HG03521 (cell line): ENCODE measurements around the gene AP2A2.

Experiments
- ATAC-seq: cut with Tn5 transposase; IDR thresholded peaks from one replicate; pipeline ENCODE4 v1.9.1; 2021; ENCODE audit warnings: mild to moderate bottlenecking, moderate library complexity; ENCODE audit not compliant: unreplicated experiment

AP2A2 gene

DNA sequence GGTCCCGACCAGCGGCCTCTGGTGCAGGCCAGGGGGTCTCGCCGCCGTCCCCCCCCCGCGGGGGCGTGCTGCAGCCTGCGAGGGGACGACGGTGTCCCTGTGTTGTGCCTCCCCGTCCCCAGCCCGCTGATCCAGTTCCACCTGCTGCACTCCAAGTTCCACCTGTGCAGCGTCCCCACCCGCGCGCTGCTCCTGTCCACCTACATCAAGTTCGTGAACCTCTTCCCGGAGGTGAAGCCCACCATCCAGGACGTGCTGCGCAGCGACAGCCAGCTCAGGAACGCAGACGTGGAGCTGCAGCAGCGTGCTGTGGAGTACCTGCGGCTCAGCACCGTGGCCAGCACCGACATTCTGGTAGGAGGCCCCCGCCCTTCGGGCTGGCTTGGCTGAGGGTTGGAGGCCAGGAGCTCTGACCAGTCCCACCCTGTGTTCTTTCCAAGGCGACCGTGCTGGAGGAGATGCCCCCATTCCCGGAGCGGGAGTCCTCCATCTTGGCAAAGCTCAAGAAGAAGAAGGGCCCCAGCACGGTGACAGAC, 68.0 kb downstream of the AP2A2 start:
- ATAC-seq: no peak

DNA sequence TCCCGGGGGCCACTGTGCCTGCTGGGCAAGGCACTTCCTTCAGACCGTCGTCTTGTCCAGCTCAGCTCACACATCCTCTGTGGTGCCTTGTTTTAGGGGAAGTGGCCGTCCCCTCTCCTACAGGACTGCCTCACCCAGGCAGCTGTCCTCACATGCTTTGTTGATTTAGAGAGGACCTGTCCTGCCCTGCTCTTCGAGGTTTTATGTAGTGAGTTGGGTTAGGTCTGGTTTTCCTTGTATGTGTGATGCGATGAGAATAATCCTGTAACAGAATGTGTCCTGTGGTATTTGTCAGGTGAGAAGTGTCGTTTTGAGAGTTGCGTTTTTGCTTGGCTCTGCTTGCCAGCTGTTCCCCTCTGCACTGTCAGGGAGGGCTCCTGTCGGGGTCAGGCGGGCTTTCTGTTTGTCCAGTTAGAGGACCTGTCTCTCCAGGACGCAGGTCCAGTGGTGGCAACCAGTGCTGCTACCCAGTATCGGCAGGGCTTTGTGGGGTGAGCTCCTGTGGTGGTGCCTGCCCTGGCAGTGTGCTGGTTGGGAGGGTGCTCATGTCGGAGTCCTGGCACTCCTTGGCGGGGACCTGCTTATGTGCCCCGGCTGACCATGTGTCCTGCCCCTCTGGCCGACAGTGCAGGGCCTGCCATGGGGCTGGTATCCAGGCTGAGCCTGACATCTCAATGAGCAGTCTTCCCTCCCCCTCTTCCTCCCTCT, 69.5 kb downstream of the AP2A2 start:
- no peak for ATAC-seq

DNA sequence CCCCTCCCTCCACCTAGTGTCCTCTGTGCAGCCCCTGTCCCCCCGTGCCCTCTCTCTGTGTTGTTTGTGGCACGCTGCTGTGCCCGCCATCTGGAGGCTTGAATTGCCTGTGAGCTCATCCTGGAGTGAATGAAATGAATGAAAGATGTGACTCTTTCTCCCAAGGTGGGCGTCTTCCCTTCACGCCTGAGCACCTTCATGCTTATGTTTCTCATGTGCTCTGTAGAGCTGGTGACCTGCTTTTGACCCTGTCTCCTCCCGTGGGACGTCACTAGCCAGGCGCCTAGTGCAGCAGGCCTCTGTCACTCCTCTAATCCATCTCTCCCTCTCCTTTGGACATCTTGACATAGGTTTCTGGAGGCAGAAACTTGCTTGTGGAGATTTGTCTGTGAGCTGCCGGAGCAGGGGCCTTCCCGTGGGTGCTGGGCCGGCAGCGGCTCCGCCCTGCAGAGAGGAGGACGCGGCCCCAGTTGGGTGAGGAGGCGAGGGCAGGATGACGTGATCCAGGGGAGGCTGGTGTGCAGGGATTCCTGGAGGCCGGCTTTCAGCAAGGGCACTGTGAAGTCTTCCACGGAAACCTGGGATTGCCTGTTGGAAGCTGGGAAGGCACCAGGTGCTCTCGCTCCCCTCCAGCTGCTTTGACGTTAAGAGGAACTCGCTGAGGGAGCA, 70.2 kb downstream of the AP2A2 start:
- no peak for ATAC-seq

DNA sequence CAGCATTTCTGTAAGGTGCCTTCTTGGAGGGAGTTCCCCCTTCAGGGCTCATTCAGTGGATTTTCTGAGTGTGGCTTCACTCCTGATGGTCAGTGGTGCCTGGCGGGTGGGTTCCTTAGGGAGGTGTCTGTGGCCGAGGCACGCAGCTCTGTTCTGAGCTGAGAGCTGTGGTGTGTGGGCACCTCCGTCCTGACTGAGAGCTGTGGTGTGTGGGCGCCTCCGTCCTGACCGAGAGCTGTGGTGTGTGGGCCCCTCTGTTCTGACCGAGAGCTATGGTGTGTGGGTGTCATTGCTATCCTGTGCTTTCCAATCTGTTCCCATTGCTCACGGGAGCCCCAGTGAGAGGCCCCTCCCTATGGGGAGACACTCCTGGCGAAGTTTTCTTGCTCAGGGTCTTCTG, 71.0 kb downstream of the AP2A2 start:
- ATAC-seq: no peak

DNA sequence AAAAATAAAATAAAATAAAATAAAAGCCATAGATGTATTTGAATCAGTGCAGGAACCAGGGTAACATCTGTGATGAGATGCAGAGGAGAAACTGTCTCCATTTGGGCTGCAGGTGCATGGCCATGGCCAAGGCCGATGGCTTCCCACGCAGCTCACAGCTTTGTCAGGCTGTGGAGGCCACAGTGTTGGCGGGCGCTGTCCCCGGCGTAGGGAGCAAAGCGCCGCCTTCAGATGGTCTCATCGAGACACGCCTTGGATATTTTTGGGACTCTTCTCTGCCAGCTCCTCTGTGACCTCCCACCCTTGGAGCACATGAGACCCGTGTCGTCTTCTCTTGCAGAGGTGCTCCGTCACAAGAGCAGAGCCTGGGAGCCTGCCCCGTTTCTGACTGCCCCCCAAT, 72.2 kb downstream of the AP2A2 start:
- no peak for ATAC-seq

DNA sequence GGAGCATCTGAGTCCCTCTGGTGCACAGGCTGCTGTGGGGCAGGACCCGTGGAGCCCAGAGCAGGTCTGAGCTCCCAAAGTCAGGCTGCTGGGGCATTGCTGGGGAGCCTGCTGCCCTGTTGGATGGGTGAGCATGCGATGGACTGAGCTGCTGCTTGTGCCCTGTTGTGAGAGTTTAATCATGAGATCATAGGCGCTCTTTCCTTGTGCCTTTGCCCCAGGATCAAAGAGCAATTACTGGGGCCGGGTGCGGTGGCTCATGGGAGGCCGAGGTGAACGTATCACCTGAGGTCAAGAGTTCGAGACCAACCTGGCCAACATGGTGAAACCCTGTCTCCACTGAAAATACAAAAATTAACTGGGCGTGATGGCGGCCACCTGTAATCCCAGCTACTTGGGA, 73.3 kb downstream of the AP2A2 start:
- ATAC-seq: no peak

DNA sequence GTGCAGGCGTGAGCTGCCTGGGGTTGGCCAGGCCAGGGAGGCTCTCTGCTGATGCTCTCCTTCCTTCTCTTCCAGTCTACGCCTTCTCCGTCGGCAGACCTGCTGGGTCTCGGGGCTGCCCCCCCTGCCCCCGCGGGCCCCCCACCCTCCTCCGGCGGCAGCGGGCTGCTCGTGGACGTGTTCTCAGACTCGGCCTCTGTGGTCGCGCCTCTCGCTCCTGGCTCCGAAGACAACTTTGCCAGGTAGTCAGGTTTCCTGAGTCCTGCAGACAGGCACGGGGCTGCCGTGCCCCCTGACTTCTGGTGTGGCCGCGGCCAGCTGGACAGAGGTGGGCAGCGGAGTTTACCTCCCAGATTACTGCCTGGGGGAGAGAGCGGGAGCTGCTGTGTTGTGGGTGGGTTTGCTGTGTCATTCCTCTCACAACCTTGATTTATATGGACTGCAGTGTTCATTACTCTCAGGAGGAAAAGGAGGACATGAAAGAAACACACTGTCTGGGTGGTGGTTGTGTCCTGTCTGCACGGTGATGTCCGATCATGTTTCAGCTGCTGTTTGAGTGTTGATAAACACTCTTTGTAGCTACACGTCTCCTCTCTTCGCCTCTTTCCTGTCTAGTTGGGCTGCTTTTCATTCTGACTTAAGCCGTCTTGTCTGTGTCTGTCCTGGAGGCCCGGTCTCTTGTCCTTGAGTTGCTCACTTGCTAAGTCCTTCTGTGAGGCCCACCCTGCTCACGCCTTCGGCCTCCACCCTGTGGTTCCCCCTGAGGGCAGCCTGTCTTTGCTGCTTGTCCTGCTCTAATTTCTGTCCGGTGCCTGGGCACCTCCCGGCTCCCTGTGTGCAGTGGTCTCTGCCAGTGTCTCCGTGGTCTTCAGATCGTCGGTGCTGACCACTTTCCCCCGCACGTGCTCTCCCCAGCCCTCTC, 74.9 kb downstream of the AP2A2 start:
- ATAC-seq: no peak

DNA sequence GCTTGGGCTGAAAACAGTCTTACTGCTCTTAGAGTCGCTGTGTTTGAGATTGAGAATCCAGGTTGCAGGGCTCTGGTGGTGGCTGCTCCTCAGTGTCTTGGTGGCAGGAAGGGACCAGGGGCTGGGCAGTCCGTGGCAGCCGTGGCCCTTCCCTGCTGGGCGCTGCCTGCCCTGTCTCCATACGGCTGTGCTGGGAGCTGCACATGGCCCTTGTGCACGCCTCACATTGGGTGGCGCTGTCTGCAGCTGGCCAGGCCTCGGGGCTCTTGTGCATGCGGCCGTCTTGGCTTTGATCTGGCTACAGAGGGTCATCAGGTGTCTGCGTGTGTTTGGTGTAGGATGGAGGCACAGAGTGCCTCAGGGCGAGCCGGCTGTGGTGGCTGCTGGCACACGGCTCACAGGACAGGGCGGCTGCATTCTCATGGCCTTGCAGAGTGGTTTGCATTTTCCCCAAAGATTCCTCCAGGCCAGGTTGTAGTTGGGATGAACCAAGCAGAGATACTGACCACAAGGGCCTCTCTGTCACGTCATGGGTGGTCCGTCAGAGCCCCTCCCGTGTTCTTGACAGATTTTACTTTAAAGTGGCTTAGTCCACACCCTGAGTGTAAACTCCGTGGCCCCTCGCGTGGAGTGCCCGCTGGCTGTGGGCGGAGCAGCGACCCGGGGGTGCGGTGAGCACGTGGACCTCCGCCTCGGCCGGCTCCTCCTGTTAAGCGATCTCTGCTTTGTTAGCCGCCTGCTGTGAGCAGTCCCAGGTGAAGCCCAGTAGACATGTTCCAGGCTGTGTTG, 76.1 kb downstream of the AP2A2 start:
- no peak for ATAC-seq

DNA sequence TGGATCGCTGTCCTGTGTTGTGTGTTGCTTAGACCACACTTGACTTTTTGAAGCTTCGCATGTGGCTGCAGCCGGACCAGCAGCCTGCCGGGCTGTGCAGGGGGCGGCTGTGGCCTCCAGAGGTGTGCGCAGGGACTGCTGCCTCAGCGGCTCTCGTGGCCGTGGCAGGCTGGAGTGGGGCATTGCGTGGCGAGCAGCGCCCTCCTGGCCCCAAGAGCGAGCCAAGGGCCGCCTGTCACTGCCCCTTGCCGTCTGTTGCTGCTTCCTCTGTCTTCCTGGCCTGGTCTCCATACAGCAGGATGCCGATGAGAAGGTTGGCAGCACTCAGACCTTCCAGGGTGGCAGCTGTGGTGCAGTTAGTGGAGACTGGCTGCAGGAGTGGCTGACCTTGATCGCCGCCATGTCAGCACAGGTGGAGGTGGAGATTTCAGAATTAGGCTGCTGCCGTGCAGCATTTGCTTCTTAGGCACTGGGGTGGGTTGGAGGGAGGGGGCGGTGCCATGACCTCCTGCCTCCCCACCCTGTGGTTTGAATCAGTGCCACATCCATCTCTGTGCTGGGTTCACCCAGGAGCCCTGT, 76.8 kb downstream of the AP2A2 start:
- no peak for ATAC-seq

DNA sequence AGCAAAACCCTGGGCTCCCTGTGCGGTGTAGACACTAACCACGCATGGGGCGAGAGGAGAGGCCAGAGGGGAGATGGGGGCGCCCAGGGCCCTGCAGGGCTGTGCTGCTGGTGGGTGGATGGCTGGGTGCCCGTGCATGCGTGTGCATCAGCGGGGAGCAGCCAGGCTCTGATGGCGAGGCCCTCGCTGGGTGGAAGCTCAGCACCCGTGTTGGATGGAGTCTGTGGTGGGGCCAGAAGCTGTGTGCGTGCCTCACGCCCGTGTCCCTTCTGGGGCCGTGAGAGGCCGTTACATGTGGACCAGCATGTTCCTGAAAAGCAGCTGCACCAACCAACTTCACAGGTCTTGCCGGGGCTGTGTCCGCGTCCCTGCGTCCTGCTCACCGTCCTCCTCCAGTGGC, 77.5 kb downstream of the AP2A2 start:
- ATAC-seq: no peak

DNA sequence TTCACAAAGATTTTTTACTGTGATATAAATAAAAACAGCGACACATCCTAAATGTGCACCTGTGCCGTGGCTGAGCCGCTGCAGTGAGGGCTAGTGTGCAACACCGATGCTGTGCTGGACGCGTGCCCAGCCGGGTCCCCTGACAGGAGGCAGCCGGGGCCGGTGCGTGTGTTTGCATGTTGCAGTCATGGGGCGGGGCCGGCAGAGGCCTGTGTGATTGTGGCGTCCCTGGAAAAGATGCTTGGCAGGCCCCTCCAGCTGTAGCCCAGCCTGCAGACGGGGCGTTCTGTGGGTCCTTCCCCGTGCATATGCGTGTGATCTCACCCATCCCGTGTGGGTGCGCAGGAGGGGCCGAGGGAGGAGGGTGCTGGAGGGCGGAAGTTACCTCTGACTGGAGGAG, 80.3 kb downstream of the AP2A2 start:
- no peak for ATAC-seq

DNA sequence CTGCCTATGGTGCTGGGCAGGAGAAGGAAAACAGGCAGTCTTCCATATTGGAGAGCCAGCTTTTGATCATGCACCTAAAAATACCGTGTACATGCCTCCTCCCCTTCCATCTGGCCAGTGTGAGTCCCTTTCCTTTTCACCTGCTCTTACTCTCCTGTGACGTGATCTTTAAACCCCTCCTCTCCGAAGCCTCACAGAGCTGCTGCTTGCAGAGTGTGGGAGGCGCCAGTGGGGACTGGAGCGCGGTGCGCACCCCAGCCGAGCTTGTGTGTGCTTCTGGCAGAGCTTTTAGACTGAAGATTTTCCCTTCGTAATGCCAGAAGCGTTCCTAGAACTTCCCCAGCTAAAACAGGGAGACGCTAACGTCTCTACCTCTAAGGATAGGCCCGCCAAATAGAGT, 81.1 kb downstream of the AP2A2 start:
- ATAC-seq: no peak

DNA sequence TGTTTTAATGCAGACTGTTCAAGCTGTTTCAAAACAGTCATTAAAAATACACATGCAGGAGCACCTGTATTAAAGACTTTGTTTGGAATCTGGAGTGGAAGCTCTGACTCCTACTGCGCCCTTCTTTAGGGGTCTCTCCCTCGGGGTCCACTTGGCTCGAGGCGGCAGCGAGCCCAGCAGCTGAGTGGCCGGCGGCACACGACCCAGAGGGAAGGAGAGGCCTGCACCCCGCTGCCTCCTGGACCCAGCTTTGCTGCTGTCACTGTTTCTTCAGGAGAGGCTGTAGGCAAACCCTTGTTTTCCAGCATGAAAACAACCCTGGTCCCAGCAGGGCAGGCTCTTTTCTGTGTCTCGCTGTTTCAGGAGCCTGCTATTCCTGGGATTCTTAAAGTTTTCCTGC, 81.6 kb downstream of the AP2A2 start:
- ATAC-seq: no peak

DNA sequence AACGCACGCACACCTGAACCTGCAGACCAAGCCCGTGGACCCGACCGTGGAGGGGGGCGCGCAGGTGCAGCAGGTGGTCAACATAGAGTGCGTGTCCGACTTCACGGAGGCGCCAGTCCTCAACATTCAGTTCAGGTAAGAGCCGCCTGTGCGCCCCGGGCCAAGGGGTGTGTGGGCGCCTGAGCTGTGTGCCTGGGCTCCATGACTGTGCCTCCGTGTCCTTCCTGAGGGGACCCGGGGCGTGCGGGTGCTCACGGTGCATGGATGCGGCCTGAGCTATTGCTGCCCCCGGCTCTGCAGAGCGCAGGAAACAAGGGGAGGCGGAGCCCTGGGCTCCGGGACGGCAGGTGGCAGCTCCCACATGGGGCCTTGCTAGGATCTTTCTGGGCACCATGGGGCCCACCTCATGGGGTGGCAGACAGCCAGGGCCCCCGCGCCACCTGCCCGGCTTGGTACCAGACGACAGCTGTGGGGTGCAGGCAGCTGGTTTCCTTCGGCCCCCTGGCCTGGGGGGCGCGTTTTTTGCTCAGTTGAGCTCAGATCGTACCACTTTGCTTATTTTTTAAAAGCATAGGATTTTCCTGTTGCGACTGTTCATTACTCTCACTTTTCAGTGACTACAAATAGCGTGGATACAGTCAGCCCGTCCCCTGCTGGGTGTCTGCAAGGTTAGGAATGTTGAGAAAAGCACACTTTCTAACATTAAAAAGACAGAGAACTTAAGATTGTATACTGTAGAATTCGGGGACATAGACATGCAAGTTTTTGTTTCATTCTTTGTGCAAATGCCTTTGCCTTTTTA, 82.5 kb downstream of the AP2A2 start:
- no peak for ATAC-seq

DNA sequence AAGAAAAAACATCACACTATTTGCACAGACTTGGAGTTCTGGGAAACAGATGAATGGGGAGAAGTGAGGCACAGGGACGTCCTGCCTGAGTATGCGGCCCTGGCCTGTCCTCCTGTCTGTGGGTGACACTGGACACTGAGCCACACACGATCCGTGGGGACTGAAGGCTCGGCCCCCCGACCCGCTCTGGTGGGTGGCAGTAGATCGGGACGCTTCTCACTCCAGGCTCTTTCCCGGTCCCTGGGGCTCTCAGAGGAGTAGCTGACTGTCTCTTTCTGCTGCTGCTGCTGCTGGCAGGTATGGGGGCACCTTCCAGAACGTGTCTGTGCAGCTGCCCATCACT, 83.1 kb downstream of the AP2A2 start:
- no peak for ATAC-seq

DNA sequence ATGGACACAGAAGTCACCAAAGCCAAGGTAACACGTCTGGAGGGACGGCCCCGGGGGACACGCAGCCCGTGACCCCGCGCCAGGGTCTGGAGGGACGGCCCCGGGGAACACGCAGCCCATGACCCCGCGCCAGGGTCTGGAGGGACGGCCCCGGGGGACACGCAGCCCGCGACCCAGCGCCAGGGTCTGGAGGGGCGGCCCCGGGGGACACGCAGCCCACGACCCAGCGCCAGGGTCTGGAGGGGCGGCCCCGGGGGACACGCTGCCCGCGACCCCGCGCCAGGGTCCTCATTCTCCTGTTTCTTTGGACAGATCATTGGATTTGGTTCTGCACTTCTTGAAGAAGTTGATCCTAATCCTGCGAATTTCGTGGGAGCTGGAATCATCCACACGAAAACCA, 83.7 kb downstream of the AP2A2 start:
- no peak for ATAC-seq

DNA sequence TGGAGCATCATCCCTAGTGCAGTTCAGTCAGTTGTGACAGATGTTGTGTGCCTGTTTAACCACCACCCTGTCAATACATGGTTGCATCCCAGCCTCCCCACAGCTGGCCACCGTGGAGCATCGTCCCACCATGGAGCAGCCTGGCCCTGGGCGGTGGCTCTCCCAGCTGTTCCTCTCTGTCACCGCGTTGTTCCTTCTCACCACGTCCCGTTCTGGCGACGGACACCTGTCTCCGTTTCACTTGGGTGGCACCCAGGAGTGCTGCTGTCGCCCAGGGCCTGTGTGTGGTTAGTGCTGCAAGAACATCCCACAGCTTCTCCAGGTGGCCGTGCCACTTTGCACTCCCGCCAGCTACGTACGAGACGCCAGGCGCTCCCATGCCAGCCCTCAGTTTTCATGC, 84.3 kb downstream of the AP2A2 start:
- no peak for ATAC-seq

DNA sequence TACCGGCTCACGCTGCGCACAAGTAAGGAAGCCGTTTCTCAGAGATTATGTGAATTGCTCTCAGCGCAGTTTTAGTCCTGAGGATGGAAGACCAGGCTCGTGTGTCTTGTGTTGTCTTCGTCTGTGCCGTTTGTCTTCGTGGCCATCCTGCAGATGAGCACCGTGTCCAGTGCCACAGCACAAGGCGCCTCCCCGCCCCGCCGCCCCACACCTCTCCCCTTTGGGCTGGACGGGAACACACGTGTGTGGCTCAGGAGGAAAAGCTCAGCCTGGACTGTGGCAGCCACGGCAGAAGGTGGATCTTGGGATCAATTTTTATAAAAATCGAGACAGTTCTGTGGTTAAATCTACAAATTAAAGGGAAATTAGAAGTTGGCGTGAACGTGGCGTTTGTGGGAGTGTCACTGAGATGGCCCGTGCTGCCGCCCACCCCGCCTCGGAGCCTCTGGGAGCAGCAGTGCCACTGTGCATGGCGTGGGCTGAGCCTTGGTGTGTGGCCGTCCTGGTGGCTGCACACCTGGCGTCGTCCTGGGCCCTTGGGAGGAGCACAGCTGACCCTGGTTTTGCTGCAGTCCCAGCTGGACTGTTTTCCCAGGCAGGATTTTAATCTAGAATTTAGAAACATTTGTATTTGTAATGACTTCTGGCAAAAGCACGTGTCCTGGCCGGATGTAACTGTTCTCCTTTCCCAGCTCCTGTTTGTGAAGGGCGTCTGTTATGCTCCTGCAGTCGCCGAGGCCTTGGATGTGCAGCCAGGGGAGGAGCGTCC, 85.1 kb downstream of the AP2A2 start:
- no peak for ATAC-seq

DNA sequence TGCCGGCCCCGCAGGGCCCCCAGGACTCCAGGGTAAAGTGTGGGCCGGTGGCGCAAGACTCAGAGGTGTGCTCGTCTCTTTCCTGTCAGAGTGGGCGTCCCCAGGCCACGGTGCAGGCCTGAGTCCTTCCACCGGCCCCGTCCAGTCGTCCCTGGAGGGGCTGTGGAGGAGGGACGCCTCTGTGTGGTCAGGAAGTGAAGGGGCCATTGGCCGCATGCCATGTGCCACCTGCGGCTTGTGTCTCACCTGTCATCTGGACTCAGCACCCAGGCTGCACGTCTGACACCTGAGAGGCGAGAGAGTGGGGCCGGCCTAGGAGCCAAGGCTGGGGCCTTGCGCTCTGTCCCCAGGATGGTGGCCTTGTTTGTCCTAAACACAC, 85.6 kb downstream of the AP2A2 start:
- no peak for ATAC-seq
